Posterior vena cava (tissue), 2 donors: ENCODE measurements around the gene ZFHX3. TPM values are rescaled to one million over a fixed set of nuclear protein-coding genes. Genes with fewer than 3 reads are reported as not detected.

Source experiments
- DNase-seq: peaks from one replicate; pipeline ENCODE4 v3.0.0-alpha.2; 2020; ENCODE audit warnings: low spot score
- intact Hi-C, 2 donors: fragments of 100-400 bp; cut with DNase I; formaldehyde crosslinking; loops; one replicate each; pipeline versions ENCODE4 v1.14.1 to v1.14.2; 2022 to 2023
- total RNA-seq, 2 donors: library from RNA; stranded (reverse); fragmentation: NEBNext Ultra II Directional; extraction: Animal tissue kit (Norgen Biotek cat#: 25700); gene quantifications; one replicate each; pipeline ENCODE4 v1.2.1, GENCODE V29; 2021
- donor health status: DM: yes; HTN: yes; CAD: no.
- donor health status: DM: yes; HTN: yes; CAD: no.

Gene ZFHX3
- total RNA-seq, 2 donors from 2014 or later, result 40.8 to 43.7 TPM

- intact Hi-C loops, result loop anchor here (5.0 to 10.0 kb wide), 3 partner anchors 105 to 212 kb away; no protein-coding TSS in a partner anchor
- no peak for DNase-seq
Measured at GRCh38 chr16:73047221-73047535, 750 bp downstream of the ZFHX3 start.

DNA sequence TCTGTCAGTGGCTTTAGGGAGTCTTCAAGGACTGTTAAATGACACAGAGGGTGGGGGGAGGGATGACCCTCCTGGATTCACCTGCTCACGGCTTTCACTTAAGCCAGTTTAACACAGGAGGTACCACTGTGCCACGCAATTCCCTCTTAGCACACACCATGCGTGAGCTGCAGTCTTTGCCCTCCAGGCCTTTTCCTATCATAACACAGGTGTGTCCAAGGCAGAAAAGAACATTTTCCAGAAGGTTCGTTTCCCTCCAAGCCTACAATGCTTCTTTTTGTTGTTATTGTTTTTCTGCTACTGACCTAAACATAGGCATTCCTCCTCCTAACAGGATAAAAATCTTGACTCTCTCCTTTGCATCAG, 1.1 kb downstream of the ZFHX3 start:
- intact Hi-C loops, result loop anchor here (5.0 to 10.0 kb wide), 3 partner anchors 105 to 212 kb away; no protein-coding TSS in a partner anchor
- no peak for DNase-seq

- no peak for DNase-seq
- intact Hi-C loops, result loop anchor here (5.0 to 10.0 kb wide), 3 partner anchors 104 to 212 kb away; no protein-coding TSS in a partner anchor
Measured at GRCh38 chr16:73046202-73046848, 1.6 kb downstream of the ZFHX3 start.

GRCh38 chr16:73043828-73044467, 4.0 kb downstream of the ZFHX3 start:
- intact Hi-C loops, result loop anchor here (2.0 to 10.0 kb wide), 2 partner anchors 15 to 209 kb away; no protein-coding TSS in a partner anchor
- no peak for DNase-seq

DNA sequence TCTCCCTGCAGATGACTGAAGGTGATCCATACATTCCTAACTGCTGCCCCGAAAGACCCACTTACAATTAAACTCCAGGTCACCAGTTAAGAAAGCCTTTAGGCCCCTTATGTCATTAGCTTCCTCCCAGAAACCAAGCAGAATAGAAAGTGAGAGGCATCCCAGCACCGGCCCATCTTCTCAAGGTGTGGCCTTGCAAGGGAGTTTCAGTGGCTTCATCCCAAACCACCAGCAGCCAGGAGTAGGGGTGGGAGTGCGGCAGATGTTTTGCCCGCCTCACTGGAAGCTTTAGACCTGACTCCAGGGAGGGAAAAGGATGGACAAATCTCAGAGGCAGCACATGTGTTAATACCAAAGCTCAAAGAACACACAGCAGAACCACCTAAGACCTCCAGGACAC, 5.1 kb downstream of the ZFHX3 start:
- intact Hi-C loops, result loop anchor here (2.0 to 10.0 kb wide), 2 partner anchors 14 to 208 kb away; no protein-coding TSS in a partner anchor
- DNase-seq, result no peak

- no peak for DNase-seq
Measured at GRCh38 chr16:73041676-73042075, 6.3 kb downstream of the ZFHX3 start.

GRCh38 chr16:73040735-73041402, 7.1 kb downstream of the ZFHX3 start:
- intact Hi-C loops, result loop anchor here in 1 of 2 donors (10.0 kb wide), 1 partner anchor 206 kb away; no protein-coding TSS in a partner anchor
- DNase-seq, result no peak

More at GRCh38 chr16:73041676-73042075, 6.3 kb downstream of the ZFHX3 start:
- intact Hi-C loops, result loop anchor here (2.0 to 10.0 kb wide), 2 partner anchors 13 to 207 kb away; no protein-coding TSS in a partner anchor

- intact Hi-C loops, result loop anchor here in 1 of 2 donors (10.0 kb wide), 1 partner anchor 205 kb away; no protein-coding TSS in a partner anchor
- DNase-seq, result no peak
Measured at GRCh38 chr16:73040136-73040535, 7.8 kb downstream of the ZFHX3 start.

DNA sequence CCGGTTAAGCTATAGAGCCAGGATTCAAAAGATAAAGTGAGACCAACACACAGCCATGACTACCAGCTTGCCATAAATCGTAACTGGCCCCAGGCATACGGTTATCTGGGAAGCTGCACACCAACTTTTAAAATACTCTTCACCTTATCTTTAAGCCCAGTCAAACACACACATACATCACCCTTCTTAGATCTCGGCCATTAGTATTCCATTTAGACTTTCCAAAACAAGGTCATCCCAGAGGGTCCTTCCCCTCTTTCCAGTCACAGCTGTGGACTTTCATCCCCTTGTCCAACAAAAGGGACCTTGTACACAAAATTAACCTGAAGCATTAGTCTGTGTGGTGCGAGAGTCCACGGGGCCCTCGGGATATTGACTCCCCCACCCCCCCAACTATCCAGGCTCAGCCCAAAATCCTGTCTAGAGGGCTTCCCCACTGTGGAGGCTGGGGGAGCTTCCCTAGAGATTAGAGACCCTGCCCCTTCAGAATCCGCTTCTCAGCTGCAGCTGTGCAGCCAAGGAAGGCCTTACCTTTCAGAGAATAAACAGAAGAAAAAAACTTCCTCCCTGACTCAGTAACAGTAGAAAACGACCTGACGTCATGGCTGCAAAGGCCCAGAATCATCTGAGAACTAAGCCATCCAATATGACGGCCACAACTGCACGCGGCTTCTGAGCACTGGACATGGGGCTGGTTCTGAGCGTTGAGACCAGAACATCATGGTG, 9.9 kb downstream of the ZFHX3 start:
- no peak for DNase-seq
- intact Hi-C loops, result no loop called here

GRCh38 chr16:73037331-73037745, 10.6 kb downstream of the ZFHX3 start:
- intact Hi-C loops, result no loop called here
- no peak for DNase-seq

GRCh38 chr16:73036074-73036826, 11.7 kb downstream of the ZFHX3 start:
- intact Hi-C loops, result no loop called here
- DNase-seq, result no peak

GRCh38 chr16:73034374-73034773, 13.6 kb downstream of the ZFHX3 start:
- DNase-seq, result no peak
- intact Hi-C loops, result no loop called here

DNA sequence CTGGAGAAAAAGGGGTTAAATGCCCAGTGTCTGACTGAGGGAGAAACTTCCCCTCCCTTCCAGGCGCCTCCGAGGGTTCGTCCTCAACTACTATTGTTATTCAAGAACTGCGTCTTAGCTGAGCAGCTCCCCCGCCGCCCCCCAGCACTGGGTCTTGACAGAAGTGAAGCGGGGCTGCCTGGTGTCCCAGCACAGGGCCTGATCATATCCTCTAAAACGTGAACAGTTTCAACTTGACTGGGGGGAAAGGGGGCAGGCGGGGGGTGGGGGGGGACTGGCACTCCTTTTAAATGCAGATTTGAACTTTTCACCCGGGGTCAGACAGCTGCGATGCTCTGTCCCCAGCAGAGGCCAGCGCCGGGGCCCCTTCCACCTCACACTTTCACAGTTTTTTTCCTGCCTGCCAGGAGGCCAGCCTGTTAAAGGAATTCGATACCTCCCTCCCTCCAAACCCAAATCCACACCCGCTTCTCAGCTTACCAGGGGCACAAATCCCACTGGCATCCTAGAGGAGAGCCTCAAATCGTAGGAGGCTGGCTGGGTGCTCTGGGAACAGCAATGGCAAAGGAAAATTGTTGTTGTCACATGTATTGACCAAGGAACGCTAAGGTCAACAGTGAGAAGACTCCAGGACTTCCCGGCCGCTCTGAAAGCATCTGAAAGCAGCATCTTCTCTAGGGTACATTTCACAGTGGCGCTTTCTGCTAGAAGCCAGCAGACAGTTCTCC, 14.5 kb downstream of the ZFHX3 start:
- DNase-seq, result no peak
- intact Hi-C loops, result no loop called here

GRCh38 chr16:73032541-73033270, 15.2 kb downstream of the ZFHX3 start:
- no peak for DNase-seq
- intact Hi-C loops, result no loop called here

DNA sequence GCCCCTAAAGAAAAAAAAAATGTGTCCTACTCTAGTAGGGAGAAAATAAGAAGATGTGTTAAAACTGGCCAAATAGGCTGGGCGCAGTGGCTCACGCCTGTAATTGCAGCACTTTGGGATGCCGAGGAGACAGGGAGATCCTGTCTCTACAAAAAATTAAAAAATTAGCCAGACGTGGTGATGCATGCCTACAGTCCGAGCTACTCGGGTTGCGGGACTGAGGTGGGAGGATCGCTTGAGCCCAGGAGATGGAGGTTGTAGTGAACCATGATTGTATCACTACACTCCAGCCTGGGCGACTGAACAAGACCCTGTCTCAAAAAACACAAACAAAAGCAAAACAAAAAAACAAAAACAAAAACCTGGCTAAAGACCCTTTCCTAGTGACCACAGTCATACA, 15.9 kb downstream of the ZFHX3 start:
- intact Hi-C loops, result no loop called here
- DNase-seq, result no peak

GRCh38 chr16:73031155-73031866, 16.6 kb downstream of the ZFHX3 start:
- intact Hi-C loops, result no loop called here
- DNase-seq, result no peak
